ENCODE measurements around the gene S100A13. TPM values are rescaled to one million over a fixed set of nuclear protein-coding genes. Genes with fewer than 3 reads are reported as not detected.

Gene S100A13
- total RNA-seq, 6 experiments from 2014 or later, result 10.4 to 24.5 (median 21.9) TPM

DNA sequence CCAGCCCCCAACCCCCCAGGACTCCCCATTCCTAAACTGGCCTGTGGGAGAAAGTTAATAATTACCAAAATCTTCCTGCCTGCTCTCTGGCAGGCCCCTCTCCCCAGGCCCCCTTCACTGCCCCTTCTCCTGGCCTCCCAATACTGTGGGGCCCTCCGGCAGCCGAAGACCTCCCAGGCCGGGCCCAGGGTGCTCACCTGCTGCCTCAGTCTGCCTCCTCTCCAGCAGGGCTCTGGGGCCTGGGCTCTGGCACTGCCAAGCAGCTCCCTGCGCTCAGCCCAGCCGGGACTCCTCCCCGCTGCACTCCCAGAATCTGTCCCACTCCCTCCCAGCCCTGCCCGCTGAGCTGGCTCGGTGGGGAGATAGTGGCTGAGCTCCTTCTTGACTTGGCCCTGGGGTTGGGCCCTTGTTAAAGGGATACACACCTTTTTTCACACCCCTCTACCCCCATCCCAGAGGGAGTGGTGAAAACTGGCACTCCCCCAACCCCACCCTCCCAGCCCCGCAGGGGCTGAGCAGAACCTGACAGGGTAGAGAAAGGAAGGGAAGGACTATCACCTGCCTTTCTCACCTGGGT lies 14.5 kb downstream of the S100A13 start, which contains the start of gene S100A16:
TSS of gene S100A16 (minus strand) at position 383 of the 577 bp plus-strand sequence. CDS start 4,986 bp downstream, outside the sequence.
- no peaks in the 10 kb centered on the region for H3K36me3 ChIP-seq
- peak within 1 kb of the TSS; percentile 84 to 87 (median 86) for H3K27ac ChIP-seq
- H3K9me3 ChIP-seq, result no peaks in the 10 kb centered on the region
- H3K4me3 ChIP-seq, result peak within 1 kb of the TSS; percentile 57 to 75 (median 64)
- peak; percentile 41 to 73 (median 66) for ATAC-seq
- peak; percentile 81 to 89 (median 89) for DNase-seq
- peak; percentile 86 for TF ChIP-seq POLR2A (IDR thresholded peaks at IDR 0.05)
- TF ChIP-seq, protein P1, sequence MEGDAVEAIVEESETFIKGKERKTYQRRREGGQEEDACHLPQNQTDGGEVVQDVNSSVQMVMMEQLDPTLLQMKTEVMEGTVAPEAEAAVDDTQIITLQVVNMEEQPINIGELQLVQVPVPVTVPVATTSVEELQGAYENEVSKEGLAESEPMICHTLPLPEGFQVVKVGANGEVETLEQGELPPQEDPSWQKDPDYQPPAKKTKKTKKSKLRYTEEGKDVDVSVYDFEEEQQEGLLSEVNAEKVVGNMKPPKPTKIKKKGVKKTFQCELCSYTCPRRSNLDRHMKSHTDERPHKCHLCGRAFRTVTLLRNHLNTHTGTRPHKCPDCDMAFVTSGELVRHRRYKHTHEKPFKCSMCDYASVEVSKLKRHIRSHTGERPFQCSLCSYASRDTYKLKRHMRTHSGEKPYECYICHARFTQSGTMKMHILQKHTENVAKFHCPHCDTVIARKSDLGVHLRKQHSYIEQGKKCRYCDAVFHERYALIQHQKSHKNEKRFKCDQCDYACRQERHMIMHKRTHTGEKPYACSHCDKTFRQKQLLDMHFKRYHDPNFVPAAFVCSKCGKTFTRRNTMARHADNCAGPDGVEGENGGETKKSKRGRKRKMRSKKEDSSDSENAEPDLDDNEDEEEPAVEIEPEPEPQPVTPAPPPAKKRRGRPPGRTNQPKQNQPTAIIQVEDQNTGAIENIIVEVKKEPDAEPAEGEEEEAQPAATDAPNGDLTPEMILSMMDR (IDR thresholded peaks at IDR 0.05), result no peak
- no peaks in the 10 kb centered on the region for H3K27me3 ChIP-seq
- intact Hi-C loops (cut with DNase I), result no loop called here
- no CpG with 5 or more reads among the region's 9 CpGs for WGBS (ENCODE audit: insufficient coverage, low coverage, low lambda C conversion rate, missing lambda C conversion rate)
- peaks cover 0 to 46% (median 22%) of the 10 kb centered on the region in 4 donors for H3K4me1 ChIP-seq

DNA sequence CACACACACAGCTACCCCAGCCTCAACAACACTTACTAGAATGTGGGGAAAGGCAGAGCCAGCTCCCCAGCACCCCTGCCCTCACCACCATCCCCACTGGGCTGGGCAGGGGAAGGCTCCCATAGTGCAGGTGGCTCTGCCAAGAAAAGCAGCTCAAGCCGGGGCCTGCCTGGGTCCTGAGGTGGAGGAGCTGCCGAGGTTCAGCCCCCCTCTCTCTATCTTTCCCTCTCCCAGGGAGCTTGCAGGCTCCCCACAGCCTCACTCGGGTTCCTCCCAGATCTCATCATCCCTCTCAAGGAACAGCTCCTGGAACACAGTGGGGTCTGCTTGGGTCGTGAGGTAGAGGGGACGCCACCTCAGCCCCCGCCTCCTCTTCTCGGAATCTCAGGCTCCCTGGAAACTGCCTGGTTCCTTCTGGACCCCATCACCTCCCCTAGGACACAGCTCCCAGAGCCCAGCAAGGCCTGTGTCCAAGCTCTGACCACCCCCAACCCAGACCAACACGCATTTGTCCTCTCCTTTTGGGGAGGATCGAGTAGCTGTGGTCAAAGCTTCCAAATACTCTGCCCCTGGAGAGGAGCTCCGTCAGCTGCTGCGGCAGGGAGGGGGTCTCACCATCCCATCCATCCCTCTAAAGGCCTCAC lies 15.1 kb downstream of the S100A13 start:
- H3K9me3 ChIP-seq, result no peaks in the 10 kb centered on the region
- H3K36me3 ChIP-seq, result peaks cover 0 to 4% (median 1%) of the 10 kb centered on the region in 4 donors
- ATAC-seq (no peak), DNase-seq (no peak)
- TF ChIP-seq, protein P1 (IDR thresholded peaks at IDR 0.05), result no peak
- no peak for TF ChIP-seq POLR2A (IDR thresholded peaks at IDR 0.05)
- peaks cover 0 to 42% (median 21%) of the 10 kb centered on the region in 4 donors for H3K4me1 ChIP-seq
- H3K27ac ChIP-seq, result peak overlapping the region; percentile 84 to 87 (median 86)
- intact Hi-C loops (cut with DNase I), result no loop called here
- H3K27me3 ChIP-seq, result no peaks in the 10 kb centered on the region
- 16% methylated on average over 5 of the region's 11 CpGs for whole genome bisulfite sequencing (ENCODE audit: insufficient coverage, low coverage, low lambda C conversion rate, missing lambda C conversion rate)
- H3K4me3 ChIP-seq, result peak overlapping the region; percentile 57 to 75 (median 64)

DNA sequence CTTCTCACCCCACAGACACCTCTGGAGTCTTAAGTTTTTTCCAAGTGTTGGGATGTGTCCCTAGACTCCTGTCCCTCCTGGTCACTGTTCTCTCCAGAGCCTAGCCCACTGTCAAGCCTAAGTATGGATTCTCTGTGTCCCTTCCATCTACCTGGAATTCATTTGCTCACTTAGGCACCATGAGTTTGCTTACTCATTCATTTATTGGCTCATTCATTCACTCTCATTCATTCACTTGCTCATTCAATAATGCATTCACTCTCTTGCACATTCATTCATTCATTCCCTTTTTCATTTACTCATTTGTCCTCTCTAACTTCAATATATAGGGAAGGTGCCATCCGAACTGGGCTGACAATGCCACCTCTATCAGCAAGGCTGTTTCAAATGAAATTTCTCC lies 15.9 kb downstream of the S100A13 start:
- TF ChIP-seq, protein P1 (IDR thresholded peaks at IDR 0.05), result no peak
- H3K4me1 ChIP-seq, result peaks cover 0 to 36% (median 17%) of the 10 kb centered on the region in 4 donors
- intact Hi-C loops (cut with DNase I), result no loop called here
- peak overlapping the region in 1 of 3 donors; percentile 5 for H3K4me3 ChIP-seq
- DNase-seq (no peak), ATAC-seq (no peak)
- 70% methylated on average over 1 of the region's 1 CpG for WGBS (ENCODE audit: insufficient coverage, low coverage, low lambda C conversion rate, missing lambda C conversion rate)
- peak overlapping the region in 2 of 3 donors; percentile 8 to 92 for H3K27ac ChIP-seq
- no peaks in the 10 kb centered on the region for H3K9me3 ChIP-seq
- peaks cover 0 to 11% (median 5%) of the 10 kb centered on the region in 4 donors for H3K36me3 ChIP-seq
- H3K27me3 ChIP-seq, result no peaks in the 10 kb centered on the region

DNA sequence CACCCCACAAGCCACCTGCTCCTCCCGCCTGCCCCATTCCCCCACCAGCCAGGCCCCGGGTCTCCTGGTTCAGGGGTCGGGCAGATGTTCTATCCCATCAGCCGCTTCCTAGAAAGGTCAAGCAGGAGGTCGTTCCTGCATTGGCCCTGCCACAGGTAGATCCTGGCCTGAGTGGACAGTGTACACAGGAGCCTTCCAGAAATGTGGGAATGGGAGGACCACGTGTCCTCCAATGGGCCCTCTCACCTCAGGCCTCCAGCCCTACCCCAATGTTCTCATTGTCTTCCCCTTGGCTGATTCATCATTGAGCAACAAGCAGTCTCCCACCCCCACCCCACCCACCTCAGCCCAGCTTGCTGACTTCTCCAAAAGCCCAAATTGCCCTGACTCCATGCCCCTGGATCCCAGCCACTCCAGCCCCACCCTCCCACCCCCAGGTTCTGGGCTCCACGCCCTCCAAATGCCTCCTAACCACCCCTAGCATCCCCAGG lies 16.4 kb downstream of the S100A13 start:
- Histone ChIP-seq H3K4me1 (peaks cover 0 to 31% (median 14%) of the 10 kb centered on the region in 4 donors), H3K9me3 (no peaks in the 10 kb centered on the region), H3K27me3 (no peaks in the 10 kb centered on the region), H3K27ac (peak overlapping the region; percentile 34 to 94 (median 92)), H3K36me3 (peaks cover 0 to 12% (median 5%) of the 10 kb centered on the region in 4 donors), H3K4me3 (no peak overlapping the region)
- ATAC-seq, result no peak
- no peak for TF ChIP-seq POLR2A (IDR thresholded peaks at IDR 0.05)
- TF ChIP-seq, protein P1 (IDR thresholded peaks at IDR 0.05), result no peak
- DNase-seq, result no peak
- WGBS (ENCODE audit: insufficient coverage, low coverage, low lambda C conversion rate, missing lambda C conversion rate), result 69% methylated on average over 4 of the region's 7 CpGs
- intact Hi-C loops (cut with DNase I), result no loop called here

All from right lobe of liver (tissue), 6 donors.